NCI-H1105 (cell line): ENCODE results near the gene OPN4.

Experiments
- DNase-seq: peaks from one replicate; lab custom pipeline; 2025; lab: John Stamatoyannopoulos, UW

OPN4 gene

DNA sequence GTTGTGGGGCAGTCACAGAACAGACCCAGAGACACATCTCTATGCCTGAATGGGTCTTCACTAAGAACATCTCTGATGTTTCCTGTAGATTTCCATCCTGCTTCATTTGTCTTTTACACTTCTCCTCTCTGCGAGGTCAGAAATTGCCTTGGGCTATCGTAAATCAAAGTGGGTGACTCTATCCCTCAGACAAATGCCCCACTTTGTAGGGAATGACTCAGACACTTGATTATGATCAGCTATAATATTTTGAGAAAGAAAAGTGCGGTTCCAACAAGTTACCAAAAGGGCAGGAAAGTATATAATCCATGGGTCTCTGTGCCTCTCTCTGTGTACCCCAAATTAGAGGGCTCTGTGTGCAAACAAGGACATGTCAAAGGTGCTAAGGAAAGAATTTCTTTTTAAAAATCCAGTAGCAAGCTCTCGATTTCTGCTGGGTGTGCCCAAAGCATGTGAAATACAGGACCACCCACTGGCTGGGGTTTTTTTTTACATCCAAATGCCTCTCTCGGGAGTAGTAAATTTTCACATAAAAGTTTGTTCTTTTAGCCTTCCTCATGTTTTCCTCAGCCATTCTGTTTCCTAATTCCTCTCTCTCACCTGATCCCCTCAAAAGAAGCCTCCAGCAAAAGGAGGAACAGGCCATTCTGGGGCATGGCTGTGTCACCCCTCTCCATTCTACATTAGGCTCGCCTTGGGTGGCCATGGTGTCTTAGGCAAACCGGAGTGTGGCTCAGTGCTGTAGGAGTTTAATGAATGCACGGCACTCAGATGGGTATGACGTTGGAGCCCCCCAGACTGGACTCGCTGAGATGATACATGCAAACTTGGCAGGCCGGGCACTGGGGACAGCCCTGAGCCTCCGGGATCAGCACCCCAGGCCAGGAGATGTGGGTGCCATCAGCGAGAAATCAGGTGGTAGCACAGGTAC lies 6.3 kb upstream of the OPN4 start:
- DNase-seq, result no peak

DNA sequence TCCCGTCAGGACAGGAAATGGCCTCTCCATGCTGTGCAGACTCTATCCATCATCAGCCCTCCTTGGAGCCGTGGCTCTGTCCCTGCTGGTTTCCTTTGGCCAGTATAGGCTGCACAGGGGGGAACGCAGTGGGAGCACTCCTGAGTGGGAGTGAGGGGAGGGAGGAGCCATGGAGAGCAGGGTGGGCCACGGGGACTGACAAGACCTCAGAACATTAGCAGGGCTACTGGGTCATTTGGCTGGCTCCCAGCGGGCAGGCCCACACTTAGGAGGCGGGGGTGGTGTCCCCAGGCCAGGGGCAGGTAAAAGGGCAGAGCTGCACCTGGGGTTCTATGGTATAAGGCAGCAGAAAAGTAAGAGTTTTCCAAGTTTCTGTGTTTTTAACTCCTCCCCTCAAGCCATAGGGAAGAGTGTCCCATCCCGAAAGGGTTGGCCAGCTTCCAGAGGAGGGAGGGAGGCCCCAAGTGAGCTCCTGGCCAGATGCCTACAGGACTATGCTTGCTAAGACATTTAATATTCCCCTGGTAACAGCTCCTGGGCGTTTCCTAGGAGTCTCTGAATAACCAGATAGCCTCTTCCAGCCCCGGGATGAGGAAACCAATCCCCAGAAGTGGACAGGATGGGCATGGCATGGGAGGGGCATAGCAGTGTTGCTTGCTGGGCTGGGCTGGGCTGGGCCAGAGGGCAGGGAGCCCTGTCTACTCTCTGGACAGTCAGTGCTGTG lies 5.5 kb upstream of the OPN4 start:
- no peak for DNase-seq

DNA sequence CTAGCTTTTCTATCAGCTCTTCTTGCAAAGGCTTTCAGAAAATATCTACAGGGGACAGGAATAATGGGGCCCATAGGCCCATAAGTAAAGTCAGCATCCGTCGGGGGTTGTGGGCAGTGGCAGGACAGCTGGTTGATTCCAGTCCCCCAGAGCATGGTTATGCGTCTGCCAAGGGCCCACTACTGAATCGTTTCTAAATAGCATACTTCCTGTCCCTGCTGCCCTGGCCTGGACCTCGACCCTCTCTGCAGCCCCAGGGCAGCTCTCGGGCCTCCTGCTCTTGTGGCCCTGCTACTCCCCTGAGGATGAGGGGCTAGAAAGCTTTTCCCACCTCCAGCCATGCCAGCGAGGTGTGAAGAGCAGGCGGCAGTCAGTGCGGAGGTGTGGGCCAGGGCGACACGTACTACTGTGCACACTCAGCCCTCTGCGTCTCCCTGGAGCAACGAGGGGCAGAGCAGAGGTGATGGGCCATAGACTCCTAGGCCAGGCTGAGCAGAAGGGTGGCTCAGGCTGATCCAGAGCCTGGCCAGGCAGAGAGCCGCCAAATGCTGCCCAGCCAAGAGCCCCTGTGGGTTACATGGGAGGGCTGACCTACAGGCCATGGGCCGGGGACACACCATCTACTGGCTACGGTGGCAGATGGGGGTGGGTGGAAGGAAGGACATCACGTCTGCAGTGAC lies 4.7 kb upstream of the OPN4 start:
- no peak for DNase-seq

DNA sequence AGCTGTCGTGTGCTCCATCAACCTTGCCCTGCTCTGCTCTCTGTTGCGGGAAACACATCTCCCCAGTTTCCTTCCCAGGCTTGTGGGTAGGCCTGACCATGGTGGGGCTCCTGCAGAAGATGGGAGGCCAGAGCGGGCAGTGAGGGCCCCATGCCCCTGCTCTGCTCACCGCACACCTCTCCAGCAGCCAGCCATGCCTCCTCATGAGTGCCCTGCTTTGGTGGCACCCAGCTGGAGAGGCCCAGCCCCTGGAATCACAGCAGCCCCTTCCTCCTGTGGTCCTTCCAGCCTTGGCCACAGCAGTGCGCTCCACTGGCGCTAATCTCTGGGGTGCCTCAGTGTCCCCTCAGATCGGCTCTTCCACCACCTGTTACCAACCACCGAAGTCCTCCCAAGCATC lies 4.2 kb upstream of the OPN4 start:
- no peak for DNase-seq

DNA sequence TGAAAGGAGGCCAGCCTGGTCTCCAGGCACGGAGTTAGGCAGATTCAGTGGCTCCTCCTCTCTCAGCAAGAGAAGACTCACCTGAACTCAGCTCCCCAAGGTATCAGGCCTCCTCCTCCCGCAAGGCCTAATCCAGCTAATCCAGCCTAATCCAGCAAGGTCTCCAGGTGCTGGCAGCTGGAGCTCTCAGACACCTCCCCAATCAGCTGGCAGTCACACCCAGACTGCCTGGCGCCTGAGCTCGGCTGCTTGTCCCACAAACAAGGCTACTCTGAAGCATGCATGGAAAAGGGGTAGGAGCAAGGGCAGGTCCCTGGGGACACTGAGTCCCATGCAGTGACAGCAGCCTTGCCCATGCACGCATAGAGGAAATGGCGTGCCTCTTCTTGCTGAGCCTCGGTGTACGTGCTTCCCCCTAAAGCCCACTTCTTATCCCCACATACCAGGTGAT lies 3.3 kb upstream of the OPN4 start:
- no peak for DNase-seq

DNA sequence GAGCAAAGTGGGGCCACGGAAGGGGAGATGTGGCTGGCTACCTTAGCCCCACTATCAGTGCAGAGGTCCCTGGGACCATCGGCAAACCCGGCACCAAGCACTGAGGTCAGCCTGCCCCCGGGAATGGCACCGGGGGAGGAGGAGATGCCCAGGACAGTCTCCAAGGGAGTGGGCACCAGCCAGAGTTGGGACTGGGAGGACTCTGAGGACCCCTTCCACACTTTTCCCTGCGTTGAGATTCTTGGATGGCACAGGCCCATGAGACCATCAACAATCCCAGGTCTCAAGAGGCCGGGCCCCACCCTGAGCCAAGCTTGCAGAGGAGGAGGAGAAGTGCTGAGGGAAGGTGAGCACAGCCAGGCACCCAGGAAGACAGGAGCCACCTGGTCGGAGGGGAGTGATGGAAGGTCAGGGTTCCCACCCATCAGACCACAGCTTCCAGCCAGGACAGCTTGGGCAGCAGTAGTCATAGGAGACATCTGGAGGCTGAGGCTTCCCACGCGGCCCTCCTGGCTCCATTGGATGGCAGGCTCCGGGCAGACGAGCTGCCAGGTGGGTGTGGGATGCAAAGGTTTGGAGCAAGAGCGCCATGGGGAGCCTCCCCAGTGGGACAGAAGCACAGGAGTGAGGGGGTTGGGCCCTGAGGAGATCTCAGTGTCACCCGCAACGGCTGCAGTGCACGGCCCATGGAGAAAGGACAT lies 2.6 kb upstream of the OPN4 start:
- no peak for DNase-seq

DNA sequence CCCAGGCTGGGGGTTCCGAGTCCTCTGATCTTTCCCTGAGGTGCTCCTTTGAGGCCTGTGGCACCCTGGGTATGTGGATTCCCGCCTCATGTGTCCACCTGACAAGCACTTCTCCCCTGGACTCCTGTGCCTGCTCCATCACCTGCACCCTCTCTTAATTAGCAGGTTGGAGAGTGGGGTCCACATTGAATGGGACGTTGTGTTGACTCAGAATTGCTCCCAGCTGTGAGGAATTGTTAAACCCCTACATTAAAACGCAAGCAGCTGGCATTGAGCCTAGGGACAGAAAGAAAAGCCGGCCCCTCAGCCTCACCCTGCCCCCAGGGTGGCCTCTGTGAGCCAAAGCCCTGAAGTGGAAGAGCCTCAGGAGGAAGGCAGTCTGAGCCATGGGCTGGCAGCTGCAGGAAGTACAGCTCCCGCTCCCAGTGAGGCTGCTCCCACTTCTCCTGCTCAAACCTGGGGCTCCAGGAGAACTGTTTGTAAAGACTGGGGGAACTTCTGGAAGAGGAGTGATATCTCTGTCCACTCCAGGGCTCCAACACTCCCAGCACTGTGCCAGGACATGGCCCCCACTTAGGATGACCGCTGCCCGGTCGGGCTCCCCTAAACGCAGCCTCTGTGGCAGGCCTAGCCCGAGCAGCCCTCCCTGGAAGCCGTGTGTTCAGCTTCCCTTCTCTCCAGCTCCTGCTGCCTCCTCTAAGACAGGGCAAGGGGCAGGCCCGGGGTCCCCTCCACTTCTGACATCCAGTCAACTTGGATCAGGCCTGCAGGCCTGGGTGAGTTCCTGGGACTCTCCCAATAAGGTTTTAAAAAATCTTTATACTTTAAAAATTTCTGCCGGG lies 1.8 kb upstream of the OPN4 start:
- peak; percentile 72 for DNase-seq

DNA sequence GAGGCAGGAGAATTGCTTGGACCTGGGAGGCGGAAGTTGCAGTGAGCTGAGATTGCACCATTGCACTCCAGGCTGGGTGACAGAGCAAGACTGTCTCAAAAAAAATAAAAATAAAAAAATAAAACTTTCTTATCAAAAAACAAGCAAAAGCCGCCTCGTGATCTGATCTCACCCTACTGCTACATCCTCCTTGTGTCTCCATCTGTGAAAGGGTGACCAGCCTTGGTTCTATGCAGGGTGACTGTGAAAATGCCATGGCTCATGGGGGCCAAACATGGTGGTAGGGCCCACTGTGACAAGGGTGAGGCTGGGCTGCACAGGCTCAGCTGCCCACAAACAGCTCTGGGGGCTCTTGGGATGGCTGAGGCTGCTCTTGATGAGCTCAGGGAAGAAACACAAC lies 968 bp upstream of the OPN4 start:
- no peak for DNase-seq

DNA sequence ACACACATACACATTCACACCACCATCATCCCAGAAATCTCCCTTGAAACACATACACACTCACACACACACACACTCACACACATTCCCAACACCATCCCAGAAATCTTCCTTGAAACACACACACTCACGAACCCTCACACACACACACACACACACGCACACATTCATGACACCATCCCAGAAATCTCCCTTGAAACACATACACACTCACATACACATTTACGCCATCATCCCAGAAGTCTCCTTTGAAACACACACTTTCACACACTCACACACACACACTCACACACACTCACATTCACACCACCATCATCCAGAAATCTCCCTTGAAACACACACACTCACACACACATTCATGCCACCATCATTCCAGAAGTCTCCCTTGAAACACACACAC lies 360 bp upstream of the OPN4 start:
- DNase-seq, result no peak

DNA sequence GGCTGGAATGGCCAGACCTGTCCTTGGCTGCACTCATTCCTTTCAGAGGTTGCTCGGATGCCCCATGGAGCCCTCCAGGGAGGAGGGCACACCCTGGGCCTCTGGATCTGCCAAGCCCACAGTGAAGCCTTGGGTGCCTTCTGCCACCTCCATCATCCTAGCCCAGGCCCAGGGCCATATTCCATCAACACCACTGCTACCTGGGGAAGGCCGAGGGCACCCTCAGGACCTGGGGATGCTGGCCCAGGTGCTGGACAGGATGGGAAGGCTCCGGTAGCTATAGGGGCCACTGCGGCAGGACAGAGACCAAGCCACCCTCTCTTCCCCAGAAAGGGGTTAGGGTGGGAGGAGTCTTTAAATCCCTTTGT lies 810 bp downstream of the OPN4 start:
- DNase-seq, result no peak

DNA sequence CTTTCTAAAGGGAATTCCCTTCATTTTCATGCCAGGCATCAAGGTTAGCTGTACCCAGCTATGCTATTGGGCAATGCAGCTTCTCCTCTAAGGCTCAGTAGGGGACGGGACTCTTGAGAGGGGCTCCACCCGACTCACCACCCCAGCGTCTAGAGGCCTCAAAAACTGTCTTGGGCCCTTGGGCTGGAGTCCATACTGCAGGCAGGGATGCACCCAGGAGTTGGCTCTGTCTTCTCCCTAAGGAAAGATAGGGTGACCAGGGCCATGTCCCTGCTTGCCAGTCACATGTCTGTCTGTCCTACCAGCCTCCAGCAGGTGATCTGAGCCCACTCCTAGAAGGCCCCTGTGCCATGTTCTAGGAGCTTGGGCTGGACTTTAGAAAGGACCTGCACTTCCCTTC lies 1.2 kb downstream of the OPN4 start:
- DNase-seq, result no peak

DNA sequence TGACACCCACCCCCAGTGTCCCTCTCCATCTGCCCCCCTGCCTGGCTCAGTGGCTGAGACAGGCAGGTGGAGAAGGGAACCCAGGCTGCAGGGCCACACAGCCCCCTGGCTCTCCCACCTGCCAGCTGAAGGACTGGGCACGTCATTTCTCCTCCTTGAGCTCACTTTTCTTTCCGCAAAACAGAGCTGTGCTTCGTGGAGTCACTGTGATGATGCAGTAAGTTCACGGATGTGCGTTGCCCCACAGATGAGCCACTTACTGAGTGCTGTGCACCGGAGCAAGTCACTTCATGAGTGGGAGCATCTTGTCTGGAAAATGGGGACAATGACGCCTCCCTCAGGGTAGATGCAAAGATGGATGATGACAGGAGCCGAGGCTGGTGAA lies 2.7 kb downstream of the OPN4 start:
- no peak for DNase-seq

DNA sequence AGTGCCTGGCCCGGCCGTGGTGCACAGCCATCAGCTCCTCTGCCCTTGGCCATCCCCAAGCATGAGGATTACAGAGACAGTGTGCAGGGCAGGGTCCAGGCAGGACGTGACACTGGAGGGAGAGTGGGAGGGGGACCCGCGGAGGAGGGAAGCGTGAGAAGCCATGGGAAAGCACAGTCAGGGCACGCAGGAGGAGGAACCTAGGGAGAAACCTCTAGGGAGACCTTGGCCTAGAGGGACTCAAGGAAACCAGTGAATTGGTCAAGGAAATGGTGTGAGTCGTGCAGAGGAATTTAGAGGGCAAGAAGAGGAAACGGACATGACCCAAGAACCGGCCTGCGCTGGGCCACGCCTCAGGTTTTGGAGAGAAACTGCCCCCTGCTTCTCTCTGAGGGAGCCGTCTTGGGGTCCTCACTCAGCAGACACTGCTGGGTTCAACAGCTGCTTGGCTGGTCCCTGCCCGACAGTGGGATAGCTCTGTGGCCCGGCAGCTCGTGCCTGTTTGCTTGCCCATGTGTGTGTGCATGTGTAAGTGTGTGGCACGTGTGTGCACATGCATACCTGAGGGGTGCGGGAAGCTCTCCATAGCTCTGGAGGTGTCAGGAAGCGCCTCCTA lies 3.2 kb downstream of the OPN4 start:
- DNase-seq, result no peak

DNA sequence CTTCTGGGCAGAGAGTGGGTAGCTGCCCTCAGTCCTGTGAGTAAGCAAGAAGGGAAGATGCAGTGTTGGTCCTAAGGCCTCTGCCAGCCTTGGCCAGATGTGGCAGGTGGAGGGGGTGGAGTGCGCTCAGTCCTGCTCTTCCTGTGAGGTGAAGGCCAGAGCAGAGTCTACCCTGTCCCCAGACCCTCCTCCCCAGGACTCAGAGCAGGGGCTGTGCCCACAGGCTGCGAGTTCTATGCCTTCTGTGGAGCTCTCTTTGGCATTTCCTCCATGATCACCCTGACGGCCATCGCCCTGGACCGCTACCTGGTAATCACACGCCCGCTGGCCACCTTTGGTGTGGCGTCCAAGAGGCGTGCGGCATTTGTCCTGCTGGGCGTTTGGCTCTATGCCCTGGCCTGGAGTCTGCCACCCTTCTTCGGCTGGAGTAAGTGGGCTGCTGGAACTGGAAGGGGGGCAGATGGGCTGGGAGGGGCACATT lies 4.0 kb downstream of the OPN4 start:
- DNase-seq, result no peak

DNA sequence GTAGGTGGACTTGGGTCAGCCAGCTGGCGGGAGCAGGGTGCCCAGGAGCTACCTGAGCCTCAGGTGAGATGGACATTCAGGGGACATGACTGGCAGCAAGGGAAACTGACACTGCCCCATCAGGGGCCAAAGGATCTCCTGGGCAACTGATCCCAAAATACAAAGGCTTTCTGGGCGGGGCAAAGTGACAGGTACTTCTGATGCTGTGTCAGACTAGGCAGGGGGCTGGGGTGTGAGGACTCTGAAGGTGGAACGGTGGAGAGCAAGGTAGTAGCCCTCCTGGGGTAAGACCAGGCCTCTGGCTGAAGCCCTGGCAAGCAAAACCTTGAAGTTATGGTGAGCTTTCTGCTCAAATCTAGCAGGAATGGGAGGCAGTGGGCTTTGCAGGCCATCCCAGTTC lies 4.4 kb downstream of the OPN4 start:
- DNase-seq, result no peak

DNA sequence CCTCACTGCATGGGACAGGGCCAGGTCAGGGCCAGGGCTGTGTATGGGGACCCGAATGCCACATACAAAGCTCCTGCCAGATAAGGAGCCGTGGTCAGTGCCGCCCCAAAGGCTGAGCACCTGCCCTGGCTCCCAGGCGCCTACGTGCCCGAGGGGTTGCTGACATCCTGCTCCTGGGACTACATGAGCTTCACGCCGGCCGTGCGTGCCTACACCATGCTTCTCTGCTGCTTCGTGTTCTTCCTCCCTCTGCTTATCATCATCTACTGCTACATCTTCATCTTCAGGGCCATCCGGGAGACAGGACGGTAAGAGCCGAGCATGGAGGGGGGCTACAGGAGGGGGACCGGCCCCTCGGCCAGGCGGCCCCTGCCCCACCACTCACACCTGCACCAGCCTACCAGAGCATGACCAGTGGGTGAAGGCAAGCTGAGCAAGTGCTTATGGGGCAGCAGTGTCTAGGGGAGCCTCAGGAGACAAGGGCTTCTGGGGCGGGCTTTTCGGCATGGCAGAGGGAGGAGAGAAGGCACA lies 4.9 kb downstream of the OPN4 start:
- no peak for DNase-seq

DNA sequence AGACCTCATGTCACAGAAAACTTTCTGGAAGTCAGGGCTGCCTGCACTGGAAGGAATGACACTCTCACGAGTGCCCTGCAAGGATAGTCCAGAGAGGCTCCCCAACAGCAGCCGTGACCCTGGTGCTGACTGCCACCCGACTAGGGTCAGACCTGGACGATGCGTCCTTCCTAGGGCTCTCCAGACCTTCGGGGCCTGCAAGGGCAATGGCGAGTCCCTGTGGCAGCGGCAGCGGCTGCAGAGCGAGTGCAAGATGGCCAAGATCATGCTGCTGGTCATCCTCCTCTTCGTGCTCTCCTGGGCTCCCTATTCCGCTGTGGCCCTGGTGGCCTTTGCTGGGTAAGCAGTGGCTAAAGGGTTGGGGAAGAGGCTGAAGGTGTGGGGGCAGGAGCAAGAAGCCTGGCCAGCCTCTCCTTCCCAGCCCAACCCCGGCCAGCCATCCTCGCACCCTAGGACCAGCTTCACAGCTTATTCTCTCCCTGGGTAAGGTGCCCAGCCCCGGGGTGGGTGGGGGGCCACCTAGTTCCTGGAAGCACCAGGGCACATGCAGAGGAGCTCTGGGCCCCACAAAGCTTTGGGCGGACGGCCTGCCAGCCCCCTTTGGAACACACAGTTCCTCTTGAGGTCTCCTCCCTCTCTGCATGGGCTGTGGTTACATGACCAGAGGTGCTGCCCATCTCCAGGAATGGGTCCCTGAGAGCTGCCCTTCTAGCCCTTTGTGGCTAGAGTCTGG lies 5.5 kb downstream of the OPN4 start:
- DNase-seq, result no peak

DNA sequence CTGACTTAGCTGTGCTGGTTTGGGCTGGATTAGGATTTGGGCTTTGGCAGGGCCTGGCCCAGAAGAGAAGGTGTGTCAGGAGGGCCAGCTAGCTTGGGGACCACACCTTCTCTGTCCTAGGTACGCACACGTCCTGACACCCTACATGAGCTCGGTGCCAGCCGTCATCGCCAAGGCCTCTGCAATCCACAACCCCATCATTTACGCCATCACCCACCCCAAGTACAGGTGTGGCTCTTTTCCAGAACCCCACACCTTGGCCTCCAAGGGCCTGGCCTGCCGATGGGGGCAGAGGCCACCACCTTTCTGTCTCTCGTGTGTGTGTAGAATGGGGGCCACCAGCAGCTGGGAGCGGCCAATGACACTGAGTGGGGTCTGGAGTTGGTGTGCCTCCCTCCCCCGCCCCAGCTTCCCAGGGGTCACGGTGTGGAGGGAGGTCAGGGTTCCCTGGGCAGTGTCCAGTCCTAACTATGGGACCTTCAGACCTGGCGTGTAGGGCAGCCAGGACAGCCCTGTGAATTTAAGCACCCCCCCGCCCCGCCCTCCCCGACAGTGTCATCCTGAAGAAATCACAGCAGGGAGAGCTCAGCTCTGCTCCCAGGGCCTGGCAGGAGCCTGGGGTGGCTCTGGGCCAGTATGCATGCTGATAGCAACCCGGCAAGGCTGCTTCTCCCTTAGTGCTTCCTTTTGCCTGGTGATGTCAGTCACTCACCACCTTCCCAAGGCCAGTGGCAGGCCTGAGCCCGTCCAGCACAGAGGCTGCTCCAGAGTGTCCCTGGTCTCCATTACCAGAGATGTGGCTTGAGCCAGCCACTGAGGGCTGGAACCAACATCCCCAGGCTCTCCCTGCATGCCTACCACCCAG lies 7.0 kb downstream of the OPN4 start:
- DNase-seq, result no peak
